ENCODE results near the gene ARL14EP. TPM values are rescaled to one million over a fixed set of nuclear protein-coding genes. Genes with fewer than 3 reads are reported as not detected.

ARL14EP gene
- total and polyA plus RNA-seq, 2 donors (not counting 3 experiments of a cell fraction or from before 2014, with no cell fraction given), result 9.6 to 16.7 TPM

- H4K20me1 ChIP-seq (replicated peaks; ENCODE audit: control insufficient read depth, extremely low read depth, insufficient read depth, low read length), result no peaks in the 10 kb centered on the region
- dilution Hi-C loops (cut with MboI; ENCODE audit: extremely low pct_ligation_motif_present, low sequenced_read_pairs), result no loop called here
- FAIRE-seq (peak; percentile 52), DNase-seq (ENCODE audit: low read depth, low spot score) (no peak)
- ChIA-PET CTCF (interaction anchor here (1.3 to 4.0 kb wide), 4 partner anchors 8 to 866 kb away, joined by 4 to 23 read pairs (median 4); partner anchors contain the start of gene ARL14EP), POLR2A (no interaction called here)
- H3K27me3 ChIP-seq (ENCODE audit: control insufficient read depth in 2 of 2, insufficient read depth in 2 of 2, low read length in 2 of 2), result peaks cover 8 to 28% of the 10 kb centered on the region in 2 experiments
- intact Hi-C loops (cut with micrococcal nuclease), result loop anchor here (1.0 kb wide), 1 partner anchor 882 kb away; no protein-coding TSS in a partner anchor
- no peak overlapping the region for H3K9ac ChIP-seq (replicated peaks; ENCODE audit: extremely low read depth, insufficient read depth, low read length)
- H2AFZ ChIP-seq (ENCODE audit: low read depth, low read length), result no peak overlapping the region
- no peaks in the 10 kb centered on the region for H3K9me3 ChIP-seq (replicated peaks; ENCODE audit: control insufficient read depth, insufficient read depth, low read length)
- no peak overlapping the region for H3K4me3 ChIP-seq (replicated peaks in 1 of 3; ENCODE audit: insufficient read depth in 1 of 3, low read depth in 1 of 3, low read length in 3 of 3)
- no TSS peak for BruUV-seq (replicated peaks)
- H3K79me2 ChIP-seq (ENCODE audit: control insufficient read depth, insufficient read depth, low read length), result no peaks in the 10 kb centered on the region
- TF ChIP-seq CTCF (IDR thresholded peaks at IDR 0.05; ENCODE audit: extremely low read depth in 1 of 2, insufficient read depth in 1 of 2, low read depth in 1 of 2, low read length in 2 of 2) (peak; percentile 9 to 37), JUN (IDR thresholded peaks at IDR 0.05; ENCODE audit: borderline replicate concordance, insufficient read depth, insufficient read length, low read depth) (no peak)
- H3K4me2 ChIP-seq (ENCODE audit: insufficient read depth, low read length), result no peak overlapping the region
- H3K9me1 ChIP-seq (replicated peaks; ENCODE audit: control insufficient read depth, extremely low read depth, insufficient read depth, low read length), result no peaks in the 10 kb centered on the region
- no peaks in the 10 kb centered on the region for H3K36me3 ChIP-seq (ENCODE audit: control insufficient read depth in 2 of 2, extremely low read depth in 1 of 2, insufficient read depth in 2 of 2, low read length in 2 of 2)
- no peaks in the 10 kb centered on the region for H3K4me1 ChIP-seq (ENCODE audit: control insufficient read depth, extremely low read depth, insufficient read depth, low read length)
- no peak overlapping the region for H3K27ac ChIP-seq (ENCODE audit: insufficient read depth, low read depth, low read length)
Observed at GRCh38 chr11:30314625-30315024, 8.3 kb upstream of the ARL14EP start.

- no peak for FAIRE-seq
- TF ChIP-seq POLR2A (IDR thresholded peaks at IDR 0.05; ENCODE audit: low read depth, low read length) (no peak), JUN (IDR thresholded peaks at IDR 0.05; ENCODE audit: borderline replicate concordance, insufficient read depth, insufficient read length, low read depth) (no peak), EZH2 (IDR thresholded peaks at IDR 0.05; ENCODE audit: borderline replicate concordance, low read depth, low read length, severe bottlenecking) (no peak), MYC (IDR thresholded peaks at IDR 0.05; ENCODE audit: low read depth, low read length) (no peak), CTCF (IDR thresholded peaks at IDR 0.05; ENCODE audit: extremely low read depth in 1 of 2, insufficient read depth in 1 of 2, low read depth in 1 of 2, low read length in 2 of 2) (no peak), FOS (IDR thresholded peaks at IDR 0.05; ENCODE audit: borderline replicate concordance, insufficient read depth, low read length) (no peak), MAX (IDR thresholded peaks at IDR 0.05; ENCODE audit: insufficient read depth, insufficient read length) (no peak), POLR2AphosphoS5 (IDR thresholded peaks at IDR 0.05; ENCODE audit: insufficient read depth, low read depth, low read length) (no peak), GATA2 (IDR thresholded peaks at IDR 0.05; ENCODE audit: insufficient read depth, insufficient read length, low read depth, low read length) (no peak)
- dilution Hi-C loops (cut with MboI; ENCODE audit: extremely low pct_ligation_motif_present, low sequenced_read_pairs), result no loop called here
- ChIA-PET CTCF (interaction anchor here (0.5 to 4.0 kb wide), 7 partner anchors 11 to 972 kb away, joined by 3 to 23 read pairs (median 3); no protein-coding TSS in a partner anchor), POLR2A (no interaction called here)
- H2AFZ ChIP-seq (ENCODE audit: low read depth, low read length), result no peak overlapping the region
- peaks cover 10 to 22% of the 10 kb centered on the region in 2 experiments for H3K27me3 ChIP-seq (ENCODE audit: control insufficient read depth in 2 of 2, insufficient read depth in 2 of 2, low read length in 2 of 2)
- no peaks in the 10 kb centered on the region for H3K79me2 ChIP-seq (ENCODE audit: control insufficient read depth, insufficient read depth, low read length)
- H3K9me1 ChIP-seq (replicated peaks; ENCODE audit: control insufficient read depth, extremely low read depth, insufficient read depth, low read length), result no peaks in the 10 kb centered on the region
- no TSS peak for BruUV-seq (replicated peaks)
- no peak overlapping the region for H3K27ac ChIP-seq (ENCODE audit: insufficient read depth, low read depth, low read length)
- no peaks in the 10 kb centered on the region for H4K20me1 ChIP-seq (replicated peaks; ENCODE audit: control insufficient read depth, extremely low read depth, insufficient read depth, low read length)
- no peak overlapping the region for H3K9ac ChIP-seq (replicated peaks; ENCODE audit: extremely low read depth, insufficient read depth, low read length)
- intact Hi-C loops (cut with micrococcal nuclease), result no loop called here
- no peaks in the 10 kb centered on the region for H3K9me3 ChIP-seq (replicated peaks; ENCODE audit: control insufficient read depth, insufficient read depth, low read length)
- no peaks in the 10 kb centered on the region for H3K36me3 ChIP-seq (ENCODE audit: control insufficient read depth in 2 of 2, extremely low read depth in 1 of 2, insufficient read depth in 2 of 2, low read length in 2 of 2)
- no peak for DNase-seq (ENCODE audit: low read depth, low spot score)
- H3K4me3 ChIP-seq (replicated peaks in 1 of 3; ENCODE audit: insufficient read depth in 1 of 3, low read depth in 1 of 3, low read length in 3 of 3), result no peak overlapping the region
- no peak overlapping the region for H3K4me2 ChIP-seq (ENCODE audit: insufficient read depth, low read length)
- H3K4me1 ChIP-seq (ENCODE audit: control insufficient read depth, extremely low read depth, insufficient read depth, low read length), result no peaks in the 10 kb centered on the region
Observed at GRCh38 chr11:30316237-30316636, 6.7 kb upstream of the ARL14EP start.
